NCI-H2196 (cell line): ENCODE measurements around the gene UBE2L6.
A peak's percentile ranks its signal among the peaks of the same experiment; 100 is the strongest.

Source experiments
- DNase-seq: peaks from one replicate; lab custom pipeline; 2025; ENCODE audit not compliant: unreplicated experiment; lab: John Stamatoyannopoulos, UW

The UBE2L6 gene

GRCh38 chr11:57567515-57568329 is at the start of gene UBE2L6:
Gene UBE2L6, minus strand, starts transcription at chr11:57567672. Its CDS starts 61 bp downstream, at chr11:57567611.
- DNase-seq, result peak; percentile 53

DNA sequence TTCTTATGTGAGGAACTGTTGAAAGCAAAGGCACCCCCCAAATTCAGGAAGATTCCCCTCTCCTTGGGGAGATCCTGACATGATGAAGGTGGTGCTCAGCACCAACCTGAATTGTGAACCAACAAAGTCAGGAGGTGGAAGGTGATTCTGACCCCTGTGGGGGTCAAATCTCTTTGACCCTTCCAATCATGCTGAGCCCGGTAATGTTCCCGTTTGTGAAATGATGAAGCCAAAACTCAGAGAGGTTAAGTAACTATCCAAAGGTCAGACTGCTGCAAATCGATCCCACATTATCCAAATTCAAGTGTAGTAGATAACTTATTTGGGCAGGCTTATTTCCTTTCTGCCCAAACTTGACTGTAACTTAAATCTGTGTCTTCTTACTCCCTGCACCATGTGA is 49.1 kb upstream of the UBE2L6 start:
- DNase-seq, result no peak

DNA sequence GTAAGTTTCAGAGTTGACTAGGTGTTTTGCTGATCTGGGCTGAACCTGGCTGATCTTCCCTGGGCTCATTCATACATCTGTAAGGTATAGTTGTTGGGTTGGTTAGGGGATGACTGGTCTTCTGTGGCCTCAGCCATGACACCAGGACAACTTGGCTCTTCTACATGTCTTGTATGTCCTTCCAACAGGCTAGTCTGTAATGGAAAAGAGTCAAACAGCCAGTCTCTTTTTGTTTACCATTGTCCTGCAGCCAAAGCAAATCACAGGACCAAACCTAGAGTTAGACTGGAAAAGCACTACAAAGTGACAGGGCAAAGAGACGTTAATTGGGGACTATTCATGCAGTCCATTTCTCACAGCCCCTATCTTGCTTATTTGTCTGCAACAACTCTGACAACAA is 47.8 kb upstream of the UBE2L6 start:
- DNase-seq, result no peak

GRCh38 chr11:57614234-57614772 is 46.8 kb upstream of the UBE2L6 start:
- no peak for DNase-seq

DNA sequence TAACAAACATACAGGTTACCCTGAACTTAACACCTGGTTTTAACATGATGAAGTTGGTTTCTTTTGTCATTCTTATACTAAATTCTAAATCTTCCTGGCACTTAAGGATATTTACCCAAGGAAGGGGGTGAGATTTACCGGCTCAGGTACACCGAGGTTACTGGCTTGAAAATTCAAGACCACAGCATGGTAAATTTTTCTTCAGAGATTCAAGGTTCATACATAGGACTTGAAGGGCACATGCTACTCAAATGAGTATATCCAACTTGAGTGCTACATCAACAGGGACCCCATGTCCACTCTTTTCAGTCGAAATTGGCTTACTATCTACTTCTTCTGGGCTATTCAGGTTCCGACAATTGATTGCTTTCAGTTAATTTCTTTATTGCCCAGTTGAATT is 42.7 kb upstream of the UBE2L6 start:
- no peak for DNase-seq

GRCh38 chr11:57605028-57605420 is 37.6 kb upstream of the UBE2L6 start:
- no peak for DNase-seq

DNA sequence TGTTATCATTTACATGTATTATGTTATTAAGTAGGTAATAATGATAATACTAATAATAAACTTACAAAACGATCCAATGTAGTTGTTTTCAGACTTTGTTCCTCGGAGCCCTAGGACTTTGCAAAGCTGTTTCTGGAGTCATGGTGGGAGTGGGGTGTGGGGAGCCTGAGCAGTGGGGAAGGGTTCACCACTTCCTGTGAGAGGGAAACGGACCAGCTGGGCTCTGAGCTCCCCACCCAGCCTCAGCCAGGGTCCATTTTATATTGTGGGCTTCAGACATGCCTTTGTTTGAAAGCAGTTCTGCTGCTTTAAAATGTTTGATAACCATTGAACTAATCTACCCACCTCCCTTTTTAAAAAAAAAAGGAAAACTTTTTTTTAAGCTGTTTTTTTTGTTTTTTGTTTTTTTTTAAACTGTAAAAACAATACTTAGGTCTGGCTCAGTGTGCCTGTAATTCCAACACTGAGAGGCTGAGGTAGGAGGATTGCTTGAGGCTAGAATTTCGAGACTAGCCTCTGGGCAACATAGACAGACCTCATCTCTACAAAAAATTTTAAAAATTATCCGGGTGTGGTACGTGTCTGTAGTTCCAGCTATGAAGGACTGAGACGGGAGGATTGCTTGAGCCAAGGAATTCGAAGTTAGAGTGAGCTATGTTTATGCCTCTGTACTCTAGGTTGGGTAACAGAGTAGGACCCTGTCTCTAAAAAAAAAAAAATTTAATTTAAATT is 37.0 kb upstream of the UBE2L6 start:
- DNase-seq, result no peak

DNA sequence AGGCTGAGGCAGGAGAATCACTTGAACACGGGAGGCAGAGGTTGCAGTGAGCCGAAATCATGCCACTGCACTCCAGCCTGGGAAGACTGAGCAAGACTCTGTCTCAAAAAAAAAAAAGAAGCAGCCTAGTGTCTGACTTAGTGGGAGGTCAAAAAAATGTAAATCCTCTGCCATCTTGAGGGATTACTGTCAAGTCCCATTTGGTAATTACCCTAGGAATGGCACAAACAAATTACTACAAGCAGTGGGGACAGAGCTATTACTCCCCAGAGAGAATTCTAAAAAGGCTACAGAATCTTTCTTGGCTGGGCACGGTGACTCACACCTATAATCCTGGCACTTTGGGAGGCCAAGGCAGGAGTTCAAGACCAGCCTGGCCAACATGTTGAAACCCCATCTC is 33.8 kb upstream of the UBE2L6 start:
- DNase-seq, result no peak

GRCh38 chr11:57599381-57599780 is 31.9 kb upstream of the UBE2L6 start:
- no peak for DNase-seq

- no peak for DNase-seq
Measured at GRCh38 chr11:57598831-57599155, 31.3 kb upstream of the UBE2L6 start.

DNA sequence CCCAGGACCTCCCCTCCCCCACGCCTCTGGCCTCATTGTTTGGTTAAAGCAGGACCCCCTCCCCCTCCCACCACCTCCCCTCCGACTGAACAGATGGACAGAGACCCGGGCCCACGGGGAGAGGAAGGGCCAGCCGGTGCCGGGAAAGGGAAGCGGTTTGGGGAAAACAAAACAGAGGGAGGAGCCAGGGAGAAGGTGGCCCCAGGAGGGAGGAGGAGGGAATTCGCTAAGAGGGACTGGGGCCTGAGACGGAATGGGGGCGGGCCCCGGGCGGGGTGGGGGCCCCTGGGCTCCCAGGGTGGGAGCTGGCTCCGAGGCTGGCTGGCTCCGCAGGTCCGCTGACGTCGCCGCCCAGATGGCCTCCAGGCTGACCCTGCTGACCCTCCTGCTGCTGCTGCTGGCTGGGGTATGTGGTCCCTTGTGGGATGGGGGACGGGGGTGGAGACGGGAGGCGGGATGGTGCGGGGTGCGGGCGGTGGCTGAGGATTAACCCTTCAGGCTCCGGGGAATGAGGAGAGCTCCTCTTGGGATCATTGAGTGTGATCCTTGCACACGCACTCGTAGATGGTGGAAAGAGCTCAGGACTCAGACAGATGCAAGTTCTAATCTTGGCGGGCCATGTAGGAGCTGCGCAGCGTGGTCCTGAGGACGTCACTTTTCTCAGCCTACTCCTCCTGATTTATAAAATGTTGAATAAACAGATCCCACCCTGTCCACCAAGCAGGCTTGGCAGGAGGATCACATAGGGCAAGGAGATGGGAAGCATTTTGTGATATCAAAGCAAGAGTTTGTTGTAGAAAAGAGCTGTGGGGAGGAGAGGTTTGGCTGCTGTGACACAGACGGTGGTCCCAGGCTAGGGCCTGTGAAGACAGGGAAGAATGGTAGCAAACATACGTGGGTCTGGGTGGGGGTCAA is 30.7 kb upstream of the UBE2L6 start:
- no peak for DNase-seq

DNA sequence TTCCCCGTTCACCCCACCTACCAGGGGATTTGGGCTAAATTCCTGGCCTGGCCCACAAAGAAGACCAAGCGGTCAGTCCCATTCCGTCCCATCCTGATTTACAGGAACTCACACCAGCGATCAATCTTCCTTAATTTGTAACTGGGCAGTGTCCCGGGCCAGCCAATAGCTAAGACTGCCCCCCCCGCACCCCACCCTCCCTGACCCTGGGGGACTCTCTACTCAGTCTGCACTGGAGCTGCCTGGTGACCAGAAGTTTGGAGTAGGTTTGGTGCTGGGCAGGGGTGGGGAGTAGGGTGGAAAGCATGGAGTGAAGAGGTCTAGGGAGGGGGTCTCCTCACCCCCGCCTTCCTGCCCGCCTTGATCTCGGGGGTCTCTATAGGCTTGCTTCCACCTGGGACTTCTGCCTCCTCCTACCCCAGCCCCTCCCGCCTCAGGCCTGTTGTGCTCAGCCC is 30.0 kb upstream of the UBE2L6 start, which contains the start of gene SERPING1:
TSS of gene SERPING1 (plus strand) at position 225 of the 455 bp plus-strand sequence. CDS start 586 bp downstream, outside the sequence.
- no peak for DNase-seq

GRCh38 chr11:57596266-57596885 is 28.9 kb upstream of the UBE2L6 start:
- DNase-seq, result no peak

- DNase-seq, result no peak
Measured at GRCh38 chr11:57588046-57588710, 20.7 kb upstream of the UBE2L6 start.

- no peak for DNase-seq
Measured at GRCh38 chr11:57586711-57587245, 19.3 kb upstream of the UBE2L6 start.

DNA sequence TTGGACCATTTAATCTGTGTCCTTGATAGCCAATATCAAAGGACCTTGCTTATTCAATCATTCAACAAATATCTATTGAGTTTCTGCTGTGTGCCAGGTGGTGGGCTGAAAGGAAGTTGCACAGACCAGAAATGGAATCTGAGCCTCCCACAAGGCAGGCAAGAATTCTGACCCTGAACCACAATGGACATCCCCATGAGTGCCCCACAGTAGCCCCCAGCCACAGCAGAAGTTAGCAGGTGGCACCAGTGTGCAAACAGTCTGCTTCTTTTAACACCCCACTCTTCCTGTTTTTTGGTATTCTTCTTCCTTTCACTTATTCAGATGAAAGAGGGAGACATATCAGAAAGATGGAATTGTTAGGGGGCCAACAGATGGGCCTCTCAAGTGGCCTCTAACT is 17.8 kb upstream of the UBE2L6 start:
- DNase-seq, result no peak

- no peak for DNase-seq
Measured at GRCh38 chr11:57584341-57584740, 16.9 kb upstream of the UBE2L6 start.

GRCh38 chr11:57574061-57574460 is 6.6 kb upstream of the UBE2L6 start:
- no peak for DNase-seq

GRCh38 chr11:57571606-57572005 is 4.1 kb upstream of the UBE2L6 start:
- no peak for DNase-seq

- DNase-seq, result peak; percentile 89
Measured at GRCh38 chr11:57568330-57568766, 876 bp upstream of the UBE2L6 start.
